Coronary artery (tissue), 2 donors: ENCODE measurements around the gene SLC10A2.
"Not testable (repeated sequence)": the region's sequence is repeated elsewhere in the genome, so short reads cannot be mapped to it uniquely, and the experiment has no call there.

Source experiments
- DNase-seq: peaks from one replicate; pipeline ENCODE4 v3.0.0-alpha.2; 2017; ENCODE audit warnings: low spot score
- H3K27ac ChIP-seq, 2 donors: fragments of 200-600 bp; sonication (generic); one replicate each; pipeline ENCODE4 v1.5.1; 2016 to 2019
- H3K4me3 ChIP-seq: fragments of 200-600 bp; sonication (generic); 2 replicates; pipeline ENCODE4 v1.5.1; 2016; ENCODE audit warnings: mild to moderate bottlenecking, moderate library complexity
- CTCF ChIP-seq: fragments of 200-600 bp; sonication (generic); IDR thresholded peaks from one replicate; pipeline ENCODE4 v1.5.1; 2019; ENCODE audit warnings: antibody characterized with exemption

Gene SLC10A2

GRCh38 chr13:103100830-103101229 lies 34.6 kb upstream of the SLC10A2 start:
- no peak for DNase-seq
- no peak overlapping the region for H3K27ac ChIP-seq
- H3K4me3 ChIP-seq: no peak overlapping the region
- TF ChIP-seq CTCF: no peak

DNA sequence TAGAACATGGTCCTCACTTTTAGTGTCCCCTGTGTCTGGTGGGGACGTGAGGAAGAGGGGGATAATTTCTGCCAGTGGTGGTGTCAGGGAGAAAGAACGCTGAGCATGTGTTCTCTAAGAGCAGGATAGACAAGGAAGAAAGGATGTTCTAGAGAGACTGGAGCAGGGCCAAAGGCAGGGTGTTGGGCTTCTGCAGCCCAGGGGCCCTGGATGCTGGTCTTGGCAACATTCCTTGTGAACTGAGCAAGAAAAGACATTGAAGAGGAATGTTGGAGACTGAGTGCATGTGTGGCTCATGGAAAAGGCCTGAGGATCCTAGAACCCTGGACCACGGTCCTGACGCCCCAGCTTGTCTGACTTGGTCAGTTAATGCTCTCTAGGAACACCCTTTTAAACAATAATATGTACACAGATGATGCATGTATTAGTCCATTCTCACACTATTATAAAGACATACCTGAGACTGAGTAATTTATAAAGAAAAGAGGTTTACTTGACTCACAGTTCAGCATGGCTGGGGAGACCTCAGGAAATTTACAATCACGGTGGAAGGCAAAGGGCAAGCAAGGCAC lies 33.6 kb upstream of the SLC10A2 start:
- TF ChIP-seq CTCF: no peak
- no peak overlapping the region for H3K27ac ChIP-seq
- H3K4me3 ChIP-seq: no peak overlapping the region
- no peak for DNase-seq

- Histone ChIP-seq H3K27ac (no peak overlapping the region), H3K4me3 (no peak overlapping the region)
- no peak for TF ChIP-seq CTCF
- no peak for DNase-seq
Observed at GRCh38 chr13:103098535-103098934, 32.3 kb upstream of the SLC10A2 start.

GRCh38 chr13:103097366-103097928 lies 31.2 kb upstream of the SLC10A2 start:
- H3K4me3 ChIP-seq: no peak overlapping the region
- DNase-seq: no peak
- no peak overlapping the region for H3K27ac ChIP-seq
- TF ChIP-seq CTCF: no peak

- DNase-seq, H3K27ac ChIP-seq, H3K4me3 ChIP-seq: not testable (repeated sequence)
Observed at GRCh38 chr13:103093649-103094048, 27.4 kb upstream of the SLC10A2 start.

DNA sequence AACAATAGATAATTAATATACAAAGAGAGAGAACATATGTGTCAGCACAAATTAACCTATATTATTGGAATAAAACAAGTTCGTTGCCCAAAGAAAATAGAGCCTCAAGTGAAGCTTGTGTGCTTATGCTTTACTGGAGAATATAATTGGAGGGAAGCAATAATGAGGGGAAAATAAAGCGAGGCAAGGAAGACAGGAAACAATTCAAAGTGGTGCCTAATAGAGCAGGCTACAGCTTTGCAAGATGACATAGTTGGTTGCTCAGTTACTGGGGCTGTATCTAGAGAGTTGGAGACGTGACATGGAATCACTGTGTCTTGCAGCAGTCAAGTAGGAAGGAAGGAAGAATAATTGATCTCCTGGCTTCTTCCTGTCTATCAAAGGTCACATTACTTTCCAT lies 21.1 kb upstream of the SLC10A2 start:
- Histone ChIP-seq H3K4me3 (no peak overlapping the region), H3K27ac (no peak overlapping the region)
- DNase-seq: no peak
- no peak for TF ChIP-seq CTCF

DNA sequence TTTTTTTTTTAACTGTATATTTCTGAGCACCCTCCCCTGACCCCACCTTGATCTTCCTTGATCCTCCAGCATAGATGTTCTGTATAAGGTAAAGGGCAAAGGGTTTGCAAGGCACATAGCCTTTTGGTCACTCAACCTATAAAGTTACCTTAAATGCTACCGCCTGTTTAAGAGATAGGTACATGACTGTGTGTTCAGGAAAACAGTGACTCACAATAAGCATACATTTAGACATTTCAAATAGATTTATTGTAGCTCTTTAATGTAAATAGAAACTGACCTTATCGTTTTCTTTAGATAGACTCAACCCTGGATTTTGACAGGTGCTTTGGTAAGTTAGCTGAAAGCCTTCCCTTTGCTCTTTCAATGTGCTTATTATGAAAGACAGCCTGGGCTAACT lies 15.2 kb upstream of the SLC10A2 start:
- no peak overlapping the region for H3K4me3 ChIP-seq
- TF ChIP-seq CTCF: no peak
- H3K27ac ChIP-seq: no peak overlapping the region
- DNase-seq: no peak

GRCh38 chr13:103078158-103078557 lies 11.9 kb upstream of the SLC10A2 start:
- no peak for TF ChIP-seq CTCF

More at GRCh38 chr13:103078158-103078557, 11.9 kb upstream of the SLC10A2 start:
- Histone ChIP-seq H3K27ac (no peak overlapping the region), H3K4me3 (no peak overlapping the region)
- no peak for DNase-seq
